ENCODE data around the gene ELAC2. TPM values are rescaled to one million over a fixed set of nuclear protein-coding genes. Genes with fewer than 3 reads are reported as not detected.

The ELAC2 gene
- total RNA-seq, 2 donors from 2014 or later, result 42.9 to 59.7 TPM

DNA sequence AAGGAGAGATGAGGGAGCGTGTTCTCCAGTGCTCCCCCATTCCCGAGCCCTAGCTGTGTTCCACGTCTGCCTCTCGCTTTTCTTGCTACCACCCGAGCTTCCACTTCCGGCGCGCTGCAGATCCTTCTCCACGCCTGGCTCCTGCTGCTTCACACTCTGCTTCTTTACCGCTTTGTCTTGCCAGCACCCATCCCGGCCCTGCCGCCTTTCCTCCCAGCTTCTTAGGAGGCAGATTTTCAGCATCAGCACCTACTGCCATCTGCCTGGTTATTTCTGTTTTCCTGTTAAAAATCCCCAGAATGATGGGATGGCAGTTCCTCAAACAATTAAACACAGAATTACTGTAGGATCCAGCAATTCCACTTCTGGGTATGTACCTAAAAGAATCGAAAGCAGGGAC lies 64.7 kb downstream of the ELAC2 start:
- DNase-seq, result no peak
- Histone ChIP-seq H3K27ac (no peak overlapping the region), H3K9ac (ENCODE audit: low read depth in 2 of 2, low read length in 2 of 2) (no peak overlapping the region), H3K36me3 (no peaks in the 10 kb centered on the region), H3K9me3 (no peaks in the 10 kb centered on the region), H3K4me1 (no peaks in the 10 kb centered on the region), H3K4me3 (no peak overlapping the region), H3K27me3 (no peaks in the 10 kb centered on the region)
- intact Hi-C loops (cut with DNase I), result no loop called here
- TF ChIP-seq, protein P1, sequence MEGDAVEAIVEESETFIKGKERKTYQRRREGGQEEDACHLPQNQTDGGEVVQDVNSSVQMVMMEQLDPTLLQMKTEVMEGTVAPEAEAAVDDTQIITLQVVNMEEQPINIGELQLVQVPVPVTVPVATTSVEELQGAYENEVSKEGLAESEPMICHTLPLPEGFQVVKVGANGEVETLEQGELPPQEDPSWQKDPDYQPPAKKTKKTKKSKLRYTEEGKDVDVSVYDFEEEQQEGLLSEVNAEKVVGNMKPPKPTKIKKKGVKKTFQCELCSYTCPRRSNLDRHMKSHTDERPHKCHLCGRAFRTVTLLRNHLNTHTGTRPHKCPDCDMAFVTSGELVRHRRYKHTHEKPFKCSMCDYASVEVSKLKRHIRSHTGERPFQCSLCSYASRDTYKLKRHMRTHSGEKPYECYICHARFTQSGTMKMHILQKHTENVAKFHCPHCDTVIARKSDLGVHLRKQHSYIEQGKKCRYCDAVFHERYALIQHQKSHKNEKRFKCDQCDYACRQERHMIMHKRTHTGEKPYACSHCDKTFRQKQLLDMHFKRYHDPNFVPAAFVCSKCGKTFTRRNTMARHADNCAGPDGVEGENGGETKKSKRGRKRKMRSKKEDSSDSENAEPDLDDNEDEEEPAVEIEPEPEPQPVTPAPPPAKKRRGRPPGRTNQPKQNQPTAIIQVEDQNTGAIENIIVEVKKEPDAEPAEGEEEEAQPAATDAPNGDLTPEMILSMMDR (IDR thresholded peaks at IDR 0.05), result no peak

DNA sequence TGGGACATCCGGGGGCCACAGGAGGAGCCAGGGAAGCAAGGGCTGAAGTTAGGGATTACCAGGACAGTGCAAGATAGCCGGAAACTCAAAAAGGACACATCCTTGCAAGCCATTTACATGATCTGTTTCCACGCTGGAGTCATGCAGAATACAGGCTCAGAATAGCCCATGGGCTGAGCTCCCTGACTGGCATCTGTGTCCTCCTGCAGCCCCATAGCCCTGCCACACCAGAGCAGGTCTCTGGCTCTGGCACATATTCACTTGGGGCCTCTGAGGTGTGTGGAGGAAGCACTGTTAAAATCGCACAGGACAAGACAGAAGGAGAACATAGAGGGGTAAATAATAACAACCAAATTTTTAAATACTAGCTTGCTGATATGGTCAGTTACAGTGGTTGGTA lies 65.8 kb downstream of the ELAC2 start:
- Histone ChIP-seq H3K9ac (ENCODE audit: low read depth in 2 of 2, low read length in 2 of 2) (no peak overlapping the region), H3K4me1 (no peaks in the 10 kb centered on the region), H3K36me3 (no peaks in the 10 kb centered on the region), H3K27ac (no peak overlapping the region), H3K9me3 (no peaks in the 10 kb centered on the region), H3K4me3 (no peak overlapping the region), H3K27me3 (no peaks in the 10 kb centered on the region)
- TF ChIP-seq, protein P1 (IDR thresholded peaks at IDR 0.05), result no peak
- no peak for DNase-seq
- intact Hi-C loops (cut with DNase I), result no loop called here

DNA sequence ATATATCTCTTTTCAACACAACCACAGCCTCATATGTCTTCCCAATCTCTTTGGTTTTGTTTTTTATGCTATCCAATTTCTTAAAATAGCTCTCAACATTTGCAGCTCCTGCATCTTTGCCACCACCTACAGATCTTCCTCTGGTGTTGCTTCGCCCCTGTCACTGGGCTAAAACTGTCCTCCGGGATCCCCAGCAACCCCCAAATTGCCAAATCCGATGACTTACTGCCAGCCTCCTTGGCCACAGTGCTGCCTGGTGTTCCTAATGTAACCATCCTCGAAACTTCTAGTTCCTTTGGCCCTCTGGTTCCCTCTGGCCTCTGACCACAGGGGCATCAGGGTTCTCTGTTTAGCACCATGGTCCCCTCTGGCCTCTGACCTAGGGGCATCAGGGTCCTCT lies 70.8 kb downstream of the ELAC2 start:
- H3K27me3 ChIP-seq, result no peaks in the 10 kb centered on the region
- no peak overlapping the region for H3K9ac ChIP-seq (ENCODE audit: low read depth in 2 of 2, low read length in 2 of 2)
- no peaks in the 10 kb centered on the region for H3K9me3 ChIP-seq
- DNase-seq, result no peak
- TF ChIP-seq, protein P1 (IDR thresholded peaks at IDR 0.05), result no peak
- no peaks in the 10 kb centered on the region for H3K4me1 ChIP-seq
- H3K27ac ChIP-seq, result no peak overlapping the region
- no peaks in the 10 kb centered on the region for H3K36me3 ChIP-seq
- intact Hi-C loops (cut with DNase I), result no loop called here
- H3K4me3 ChIP-seq, result no peak overlapping the region

Other genes with a start within 250 kb of the ELAC2 start
- 10 to 100 TPM; 46.3 to 51.5 TPM for gene ARHGAP44, start 228.5 kb downstream of the ELAC2 start, total RNA-seq

Data from colonic mucosa (tissue), 4 donors.